ENCODE data around the gene POLR2C.
A peak's percentile ranks its signal among the peaks of the same experiment; 100 is the strongest.

Gene POLR2C

DNA sequence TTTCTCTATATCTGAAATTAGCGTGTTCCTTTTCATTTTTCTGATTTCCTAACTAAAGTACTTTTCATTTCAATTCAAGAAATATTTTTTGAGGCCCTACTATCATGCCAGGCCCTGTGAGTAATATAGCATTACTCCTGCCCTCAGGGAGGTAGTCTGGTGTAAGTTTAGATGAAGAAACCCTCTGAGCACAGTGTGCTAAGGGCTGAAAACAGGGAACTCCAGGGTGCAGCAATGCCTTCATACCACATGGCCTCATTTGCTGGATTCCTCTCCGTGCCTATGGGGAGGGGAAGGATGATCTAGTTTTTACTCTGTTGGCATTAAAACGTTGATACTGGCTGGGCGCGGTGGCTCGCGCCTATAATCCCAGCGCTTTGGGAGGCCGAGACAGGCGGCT lies 10.5 kb upstream of the POLR2C start:
- DNase-seq: no peak

GRCh38 chr16:57462978-57463362 lies 491 bp downstream of the POLR2C start:
- no peak for DNase-seq

GRCh38 chr16:57464523-57464922 lies 2.0 kb downstream of the POLR2C start:
- no peak for DNase-seq

DNA sequence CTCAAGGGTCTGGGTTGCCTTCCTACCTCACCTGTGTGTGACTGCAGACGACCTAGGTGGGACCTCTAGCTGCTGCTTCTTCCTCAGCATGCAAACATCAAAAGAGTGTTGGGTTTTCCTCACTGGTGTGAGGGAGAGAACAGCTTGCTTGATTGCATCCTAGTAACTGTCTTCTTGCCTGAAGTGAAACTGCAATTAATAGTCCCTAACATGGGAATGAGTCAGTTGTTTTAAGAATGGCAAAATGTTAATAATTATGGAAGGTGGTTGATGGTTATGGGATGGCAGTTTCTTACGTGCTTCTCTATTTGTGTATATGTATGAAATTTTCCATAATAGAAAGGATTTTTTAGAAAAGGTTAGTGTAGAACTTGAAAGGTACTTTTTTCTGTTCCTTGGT lies 5.9 kb downstream of the POLR2C start:
- no peak for DNase-seq

DNA sequence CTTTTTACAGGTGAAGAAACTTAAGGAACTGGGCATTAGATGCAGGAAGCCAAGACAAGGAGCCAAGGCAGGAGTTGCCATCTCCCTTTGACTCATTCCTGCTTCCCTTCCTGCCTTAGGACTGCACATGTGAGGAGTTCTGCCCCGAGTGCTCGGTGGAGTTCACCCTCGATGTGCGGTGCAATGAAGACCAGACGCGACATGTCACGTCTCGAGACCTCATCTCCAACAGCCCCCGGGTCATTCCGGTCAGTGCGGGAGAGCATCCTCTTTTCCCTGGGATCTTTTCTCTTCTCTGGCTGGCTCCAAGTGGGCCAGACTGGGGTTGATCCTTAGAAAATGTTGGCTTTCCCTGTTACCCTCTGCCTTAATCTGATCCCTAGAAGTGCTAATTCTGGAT lies 6.6 kb downstream of the POLR2C start:
- DNase-seq: no peak

- DNase-seq: no peak
Measured at GRCh38 chr16:57469917-57470470, 7.5 kb downstream of the POLR2C start.

DNA sequence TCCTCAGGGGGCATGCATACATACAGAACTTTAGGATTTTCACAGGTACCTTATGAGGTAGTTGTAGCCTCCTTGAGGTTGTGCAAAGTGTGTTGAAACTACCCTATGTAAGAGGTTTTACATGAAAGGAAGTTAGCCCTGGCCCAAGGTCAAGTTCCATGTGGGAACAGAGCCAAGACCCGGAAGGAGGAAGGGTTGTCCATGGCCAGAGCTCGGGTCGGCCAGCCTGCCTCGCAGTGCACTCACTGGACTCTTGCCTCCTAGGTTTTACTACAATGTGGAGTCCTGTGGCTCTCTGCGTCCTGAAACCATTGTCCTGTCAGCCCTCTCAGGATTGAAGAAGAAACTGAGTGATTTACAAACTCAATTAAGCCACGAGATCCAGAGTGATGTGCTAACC lies 8.2 kb downstream of the POLR2C start:
- DNase-seq: no peak

GRCh38 chr16:57471209-57471608 lies 8.7 kb downstream of the POLR2C start:
- no peak for DNase-seq

DNA sequence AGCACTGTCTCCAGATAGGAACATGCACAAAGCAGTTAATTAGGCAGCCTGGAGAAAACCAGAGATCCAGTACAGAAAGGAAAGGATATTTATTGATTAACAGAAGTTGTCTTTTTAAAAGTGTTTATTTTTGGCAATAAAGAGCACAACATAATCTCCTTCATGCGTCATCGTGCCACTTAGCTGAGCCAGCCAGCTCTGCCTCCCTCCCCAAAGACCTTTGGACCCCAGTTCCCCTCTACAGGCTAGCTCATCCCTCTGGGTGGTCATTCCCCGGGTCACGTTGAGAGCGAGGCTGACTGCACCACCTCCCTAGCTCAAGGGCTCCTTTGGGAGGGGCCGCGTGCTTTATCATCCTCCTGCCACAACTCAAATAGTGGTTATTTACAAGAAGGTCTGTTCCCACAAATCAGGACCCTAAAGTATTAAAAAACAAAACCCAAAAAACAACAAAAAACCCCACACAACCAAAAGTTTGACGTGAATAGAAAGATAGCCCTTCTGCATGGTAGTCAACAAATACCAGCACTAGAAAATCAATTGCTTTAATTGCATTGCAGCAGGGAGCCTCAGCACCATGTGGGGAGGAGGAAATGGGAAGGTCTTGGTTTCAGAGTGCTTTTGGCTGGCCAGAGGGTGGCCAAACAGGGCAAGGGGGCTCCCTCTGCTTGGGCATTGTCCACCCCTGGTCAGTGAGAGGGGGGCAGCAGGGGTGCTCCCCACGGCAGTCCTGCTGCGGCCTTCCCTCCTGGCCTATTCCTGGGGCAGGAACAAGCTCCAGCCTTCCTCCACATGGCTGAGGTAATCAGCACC lies 9.6 kb downstream of the POLR2C start:
- DNase-seq: no peak

- DNase-seq: no peak
Measured at GRCh38 chr16:57472665-57473060, 10.2 kb downstream of the POLR2C start.

- DNase-seq: no peak
Measured at GRCh38 chr16:57473176-57473840, 10.8 kb downstream of the POLR2C start.

DNA sequence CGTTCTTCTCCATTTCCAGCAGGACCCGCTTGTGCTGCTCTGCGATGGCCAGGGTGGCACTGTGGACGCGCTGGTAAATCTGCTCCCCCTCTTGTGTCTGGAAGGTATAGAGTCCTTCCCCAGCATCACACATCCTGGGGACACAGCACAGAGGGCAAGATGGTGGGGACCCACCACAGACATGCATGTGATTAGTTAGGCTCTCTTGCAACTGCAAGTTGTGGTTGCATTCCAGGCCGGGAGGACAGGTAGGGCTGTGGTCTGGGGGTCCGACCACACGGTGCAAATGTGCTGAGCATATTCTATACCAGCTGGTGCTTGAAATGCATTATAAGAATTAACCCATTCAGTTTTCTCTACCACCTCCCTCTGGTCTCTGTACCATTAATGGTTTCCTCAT lies 11.4 kb downstream of the POLR2C start:
- no peak for DNase-seq

GRCh38 chr16:57474671-57475661 lies 12.5 kb downstream of the POLR2C start:
- DNase-seq: no peak

DNA sequence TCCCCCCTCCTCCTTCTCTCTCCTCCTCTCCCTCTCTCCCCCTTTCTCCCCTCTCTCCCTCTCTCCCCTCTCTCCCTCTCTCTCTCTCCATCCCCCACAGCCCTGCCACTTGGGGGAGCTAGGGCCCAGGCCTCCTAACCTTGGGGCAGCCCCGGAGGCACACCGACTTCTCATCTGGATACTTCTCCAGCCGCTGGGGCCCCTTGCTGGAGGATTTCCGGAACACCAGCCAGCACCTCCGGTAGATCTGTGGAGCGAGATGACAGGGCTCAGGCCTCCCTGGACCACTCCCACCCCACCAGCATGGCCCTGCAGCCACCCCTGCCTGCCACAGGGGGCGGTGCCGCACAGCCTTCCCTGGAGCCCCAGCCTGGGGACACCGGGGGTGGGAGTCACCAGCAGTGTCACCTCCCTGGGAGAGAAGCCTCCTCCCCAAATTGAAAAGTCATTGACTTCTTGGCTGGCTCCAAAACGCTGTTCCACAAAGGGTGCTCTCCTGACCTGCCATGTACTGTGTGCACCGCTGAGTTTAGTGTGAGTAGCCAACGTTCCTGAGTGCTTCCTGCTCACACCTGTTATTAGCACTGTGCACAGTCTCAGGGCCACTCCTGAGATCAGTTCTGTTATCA lies 13.3 kb downstream of the POLR2C start:
- peak; percentile 77 for DNase-seq

DNA sequence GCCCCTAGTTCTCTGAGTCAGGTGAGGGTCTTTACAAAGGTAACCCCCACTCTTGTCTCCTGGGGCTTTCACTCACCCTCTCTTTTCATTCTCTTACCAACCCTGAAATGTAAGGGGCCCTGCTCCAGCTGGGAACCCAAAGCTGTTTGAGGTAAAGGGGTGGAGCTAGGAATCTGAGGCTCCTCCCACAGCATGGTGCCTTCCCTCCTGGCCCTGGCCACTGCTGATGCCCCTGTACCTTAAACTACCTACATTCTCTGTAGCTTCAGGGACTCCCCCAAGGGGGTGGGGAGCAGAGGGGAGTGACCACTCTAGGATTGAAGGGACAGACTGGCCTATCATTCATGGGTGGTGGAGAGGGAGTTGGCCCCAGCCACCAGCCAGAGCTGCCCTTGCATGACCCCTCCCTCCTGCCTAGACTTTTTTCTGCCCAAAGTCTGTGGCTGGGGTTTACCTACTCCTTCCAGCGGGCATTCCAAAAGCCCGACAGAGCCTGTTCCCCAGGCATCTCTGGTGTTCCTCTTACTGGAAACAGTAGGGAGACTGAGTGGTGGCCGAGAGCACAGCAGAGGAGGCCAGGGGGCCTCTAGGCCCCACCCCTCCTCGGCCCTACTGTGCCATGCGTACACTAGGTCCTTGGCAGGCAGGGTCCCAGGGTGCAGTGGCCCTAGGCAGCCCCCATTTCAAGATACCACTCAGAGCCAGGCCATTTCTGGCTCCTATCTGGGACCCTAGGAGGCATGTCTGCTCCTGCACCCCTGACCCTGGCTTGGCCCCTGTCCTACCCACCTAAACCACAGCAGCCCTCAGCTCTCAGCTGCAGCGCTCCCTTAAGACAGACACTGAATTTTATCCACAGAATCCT lies 14.3 kb downstream of the POLR2C start:
- DNase-seq: no peak

DNA sequence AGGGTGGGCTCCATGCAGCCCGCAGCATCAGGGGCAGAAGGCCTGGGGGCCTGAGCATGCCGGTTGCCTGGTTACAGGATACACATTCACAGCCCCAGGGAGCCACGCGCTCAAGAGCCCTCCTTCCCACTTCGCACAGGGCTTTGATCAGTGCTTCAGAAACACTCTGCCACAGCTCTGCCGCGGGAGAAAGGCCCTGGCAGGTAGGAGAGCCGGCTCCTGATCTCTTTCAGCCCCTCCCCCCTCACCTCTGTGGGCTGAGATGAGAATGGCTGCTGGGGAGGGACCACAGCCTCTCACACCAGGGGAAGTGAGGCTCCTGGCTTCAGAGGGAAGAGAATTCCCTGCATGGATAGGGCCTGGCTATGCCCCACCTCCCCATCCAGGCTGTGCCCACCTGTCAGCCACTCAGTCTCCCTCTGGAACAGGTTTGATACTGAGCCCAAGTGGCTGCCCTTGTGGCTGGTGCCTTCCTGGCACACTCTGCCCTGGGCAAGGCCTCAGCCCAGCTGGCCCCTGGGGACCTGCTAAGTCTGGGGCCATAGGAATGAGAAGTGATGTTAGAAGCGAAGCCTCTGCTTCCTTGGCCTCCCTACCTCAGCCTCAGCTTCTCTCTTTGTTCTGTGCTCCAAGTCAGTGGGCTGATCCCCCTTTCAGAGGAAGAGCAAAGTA lies 15.2 kb downstream of the POLR2C start:
- DNase-seq: no peak

GRCh38 chr16:57478396-57479204 lies 16.1 kb downstream of the POLR2C start:
- DNase-seq: no peak

DNA sequence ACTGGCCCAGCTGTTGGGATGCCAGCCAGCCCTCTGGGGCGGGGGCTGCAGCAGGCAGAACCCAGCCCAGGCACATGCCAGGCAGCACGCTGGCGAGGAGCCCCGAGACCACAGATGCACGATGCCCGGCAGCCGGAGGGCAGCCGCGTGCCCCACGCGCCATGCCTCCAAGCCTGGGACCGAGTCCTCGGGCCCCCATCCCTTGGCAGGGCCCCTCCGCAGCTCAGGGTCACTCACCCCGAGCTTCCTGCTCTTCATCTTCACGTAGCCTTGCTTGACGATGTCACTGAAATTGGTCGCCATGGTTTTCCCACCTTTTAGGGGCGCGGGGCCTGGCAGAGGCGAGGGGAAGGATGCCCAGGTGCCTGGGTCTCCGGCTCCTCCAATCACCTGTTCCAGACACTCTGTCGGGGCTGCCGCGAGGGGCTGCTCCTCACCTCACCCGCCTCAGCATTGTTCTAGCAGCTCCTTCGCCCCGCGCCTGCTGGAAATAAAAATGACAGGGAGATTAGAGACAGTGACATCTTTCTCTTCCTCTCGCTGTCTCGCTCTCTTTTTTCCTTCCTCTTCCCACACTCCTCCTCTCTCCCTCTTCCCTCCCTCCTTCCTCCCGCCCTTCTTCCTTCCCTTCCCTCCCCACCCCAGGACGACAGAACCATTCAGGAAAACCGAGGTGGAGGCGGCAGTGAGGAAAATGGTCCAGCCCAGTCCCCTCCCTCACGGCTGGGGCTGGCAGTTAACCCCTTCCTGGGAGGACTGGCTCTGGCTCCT lies 16.9 kb downstream of the POLR2C start:
- peak; percentile 61 for DNase-seq
